ENCODE data around the gene BMP7.
"Not testable (repeated sequence)": the region's sequence is repeated elsewhere in the genome, so short reads cannot be mapped to it uniquely, and the experiment has no call there.

The BMP7 gene

GRCh38 chr20:57287007-57287880 is 20.8 kb upstream of the BMP7 start:
- no peak for DNase-seq

DNA sequence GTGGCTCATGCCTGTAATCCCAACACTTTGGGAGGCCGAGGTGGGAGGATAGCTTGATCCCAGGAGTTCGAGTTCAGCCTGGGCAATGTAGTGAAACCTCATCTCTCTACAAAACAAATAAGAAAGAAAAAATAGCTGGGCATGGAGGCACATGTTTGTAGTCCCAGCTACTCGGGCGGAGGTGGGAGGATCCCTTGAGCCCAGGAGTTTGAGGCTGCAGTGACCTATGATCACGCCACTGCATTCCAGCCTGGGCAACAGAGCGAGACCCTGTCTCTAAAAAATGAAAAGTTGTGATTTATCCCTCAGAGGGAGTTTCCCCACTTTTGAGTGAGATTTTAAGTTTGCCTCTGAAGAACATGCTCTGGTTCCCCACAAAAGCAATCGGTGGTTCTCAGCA is 17.4 kb upstream of the BMP7 start:
- no peak for DNase-seq

- DNase-seq: no peak
Measured at GRCh38 chr20:57282670-57283361, 16.4 kb upstream of the BMP7 start.

DNA sequence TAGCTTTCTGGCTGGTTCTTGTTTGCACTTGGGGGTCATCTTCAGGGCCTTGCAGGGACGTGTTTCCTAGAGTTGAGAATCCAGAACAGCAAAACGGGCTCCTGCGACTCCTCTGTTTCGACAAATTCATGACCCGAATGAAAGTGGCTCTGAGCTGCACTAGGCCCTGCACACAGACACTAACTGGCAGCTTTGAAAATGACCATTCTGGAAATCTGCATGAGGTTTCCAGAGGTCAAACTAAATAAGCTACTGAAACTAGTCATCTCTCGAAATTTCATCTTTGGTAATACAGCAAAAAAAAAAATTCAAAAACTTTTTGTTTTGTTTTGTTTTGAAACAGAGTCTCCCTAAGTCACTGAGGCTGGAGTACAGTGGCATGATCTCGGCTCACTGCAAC is 15.5 kb upstream of the BMP7 start:
- no peak for DNase-seq

DNA sequence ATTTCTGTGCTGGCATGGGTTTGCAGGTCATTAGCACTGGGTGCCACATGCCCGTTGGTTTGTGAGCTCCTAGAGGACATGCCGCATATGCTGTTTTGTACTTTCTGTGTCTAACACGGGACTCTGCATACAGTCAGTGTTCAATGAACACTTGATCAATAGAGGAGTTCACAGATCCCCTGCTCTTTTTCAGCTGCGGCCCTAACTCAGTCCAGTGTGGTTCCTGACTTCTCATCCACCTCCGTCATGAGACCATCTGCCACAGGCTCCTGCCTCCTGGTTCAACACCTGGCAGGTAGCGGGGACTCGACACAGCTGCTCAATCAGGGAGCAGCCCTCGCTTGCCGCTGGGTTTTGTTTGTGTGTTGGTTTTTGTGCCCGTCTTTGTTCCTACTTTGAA is 13.8 kb upstream of the BMP7 start:
- DNase-seq: no peak

DNA sequence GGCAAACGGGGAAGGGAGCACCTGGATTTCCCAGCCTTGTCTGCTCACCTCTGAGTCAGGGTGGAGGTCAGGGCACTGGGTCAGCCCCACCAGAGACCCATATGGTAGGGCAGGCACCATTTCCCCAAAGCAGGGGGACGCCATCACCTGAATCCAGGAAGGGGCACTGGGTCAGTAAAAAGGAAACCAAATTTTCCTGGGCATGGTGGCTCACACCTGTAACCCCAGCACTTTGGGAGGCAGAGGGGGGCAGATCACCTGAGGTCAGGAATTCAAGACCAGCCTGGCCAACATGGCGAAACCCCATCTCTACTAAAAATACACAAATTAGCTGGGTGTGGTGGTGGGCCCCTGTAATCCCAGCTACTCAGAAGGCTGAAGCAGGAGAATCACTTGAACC is 13.1 kb upstream of the BMP7 start:
- DNase-seq: not testable (repeated sequence)

DNA sequence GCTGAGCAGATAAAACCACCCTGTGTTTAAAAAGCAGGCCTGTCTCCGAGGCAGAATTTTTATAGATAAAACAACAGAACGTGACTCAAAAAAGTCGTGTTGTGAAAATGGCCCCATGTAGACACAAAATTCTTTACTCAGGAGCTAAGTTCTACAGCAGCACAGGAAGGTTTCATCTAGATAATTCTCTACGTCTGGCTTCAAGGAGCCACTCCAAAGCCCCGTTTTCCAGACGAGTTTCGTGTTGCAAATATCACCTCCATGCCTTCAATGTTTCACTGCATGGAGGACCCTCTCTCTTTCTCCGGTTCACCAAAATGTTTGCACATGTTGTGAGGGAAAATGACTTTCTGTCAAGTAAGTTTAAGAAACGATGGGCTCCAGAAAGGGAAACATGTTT is 12.0 kb upstream of the BMP7 start:
- DNase-seq: no peak

- DNase-seq: no peak
Measured at GRCh38 chr20:57277398-57278105, 11.1 kb upstream of the BMP7 start.

GRCh38 chr20:57276221-57276620 is 9.8 kb upstream of the BMP7 start:
- DNase-seq: no peak

- no peak for DNase-seq
Measured at GRCh38 chr20:57275813-57276212, 9.4 kb upstream of the BMP7 start.

- no peak for DNase-seq
Measured at GRCh38 chr20:57275334-57275733, 8.9 kb upstream of the BMP7 start.

- no peak for DNase-seq
Measured at GRCh38 chr20:57274846-57275245, 8.4 kb upstream of the BMP7 start.

DNA sequence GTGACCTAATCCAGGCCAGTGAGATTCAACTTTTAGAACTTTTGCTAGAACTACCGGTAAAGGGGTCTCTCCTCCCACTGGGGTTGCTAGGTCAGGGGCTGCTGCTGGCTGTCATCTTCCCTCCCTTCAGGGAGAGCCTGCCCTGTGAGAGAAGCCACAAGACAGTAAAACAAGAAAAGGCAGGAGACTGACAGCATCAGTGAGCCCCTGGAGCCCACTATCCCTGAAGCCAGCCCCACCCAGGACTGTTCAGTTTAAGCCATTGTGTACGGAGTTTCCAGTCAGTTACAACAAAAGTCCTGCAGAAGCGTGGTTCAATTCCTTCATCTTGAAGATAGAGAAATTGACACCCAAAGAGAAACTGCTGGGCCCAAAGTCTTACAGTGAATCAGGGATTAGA is 7.9 kb upstream of the BMP7 start:
- DNase-seq: no peak

DNA sequence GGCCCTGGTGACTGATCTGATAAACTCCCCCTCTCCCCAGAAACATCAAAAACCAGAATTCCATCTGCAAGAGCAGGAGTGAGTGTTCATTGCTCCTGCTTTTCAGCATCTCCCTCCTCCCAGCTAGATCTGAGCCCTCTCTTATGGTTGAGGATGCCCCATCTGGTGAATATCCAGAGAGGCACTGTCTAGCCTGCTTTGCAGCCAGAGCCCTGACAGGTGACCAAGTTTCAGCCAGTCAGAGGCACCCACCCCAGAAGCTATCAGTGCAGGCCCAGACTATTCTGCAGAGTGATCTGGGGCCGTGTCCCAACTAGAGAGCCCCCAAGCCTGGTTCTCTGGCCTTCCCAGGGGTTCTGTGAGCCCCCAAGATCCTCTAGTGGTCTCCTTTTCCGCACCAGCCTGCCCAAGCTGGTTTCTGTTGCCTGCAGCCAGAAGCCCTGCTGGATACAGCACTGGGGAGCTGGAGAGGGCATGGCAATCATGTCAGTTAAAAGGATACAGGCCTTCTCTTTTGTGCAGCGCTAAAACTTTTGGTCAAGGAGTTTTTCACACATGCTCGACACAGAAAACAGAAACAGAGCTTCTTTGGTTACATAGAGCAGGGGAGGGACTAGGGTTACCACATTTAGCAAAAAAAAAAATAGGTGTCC is 6.6 kb upstream of the BMP7 start:
- no peak for DNase-seq

DNA sequence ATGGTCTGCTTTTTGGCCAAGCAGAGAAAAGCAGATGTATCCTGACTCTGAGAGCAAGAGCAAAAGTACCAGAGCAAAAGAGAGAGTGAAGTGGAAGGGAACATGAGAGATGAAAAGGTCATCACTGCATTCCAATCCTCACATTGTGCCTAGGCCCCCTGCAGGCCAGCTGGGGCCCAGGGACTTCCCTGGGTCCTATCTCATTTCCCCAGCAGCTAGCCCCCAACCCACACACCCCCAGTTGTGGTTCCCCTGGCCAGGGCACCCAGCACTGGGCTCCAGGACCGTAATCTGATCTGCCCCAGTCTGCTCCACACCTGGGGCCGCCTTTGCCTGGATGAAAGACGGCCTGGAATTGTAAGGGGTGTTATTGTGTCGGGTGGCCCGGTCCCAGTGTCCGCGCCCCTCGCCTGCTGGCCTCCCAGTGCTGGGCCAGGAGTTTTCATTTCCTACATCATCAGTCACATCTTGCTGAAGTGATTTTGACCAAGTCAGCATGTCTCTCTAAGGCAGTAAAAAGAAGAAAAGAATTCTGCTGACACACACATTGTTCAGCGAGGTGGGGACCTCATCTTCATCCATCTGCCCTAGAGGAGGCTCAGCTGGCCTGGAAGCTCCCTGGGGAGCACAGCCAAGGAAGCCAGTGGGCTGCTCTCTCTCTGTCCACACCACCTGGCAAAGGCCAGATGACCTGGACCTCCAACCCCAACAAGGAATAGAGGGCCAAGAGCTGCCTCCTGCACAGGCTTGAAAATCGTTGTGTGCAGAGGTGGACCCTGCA is 4.0 kb upstream of the BMP7 start:
- no peak for DNase-seq

DNA sequence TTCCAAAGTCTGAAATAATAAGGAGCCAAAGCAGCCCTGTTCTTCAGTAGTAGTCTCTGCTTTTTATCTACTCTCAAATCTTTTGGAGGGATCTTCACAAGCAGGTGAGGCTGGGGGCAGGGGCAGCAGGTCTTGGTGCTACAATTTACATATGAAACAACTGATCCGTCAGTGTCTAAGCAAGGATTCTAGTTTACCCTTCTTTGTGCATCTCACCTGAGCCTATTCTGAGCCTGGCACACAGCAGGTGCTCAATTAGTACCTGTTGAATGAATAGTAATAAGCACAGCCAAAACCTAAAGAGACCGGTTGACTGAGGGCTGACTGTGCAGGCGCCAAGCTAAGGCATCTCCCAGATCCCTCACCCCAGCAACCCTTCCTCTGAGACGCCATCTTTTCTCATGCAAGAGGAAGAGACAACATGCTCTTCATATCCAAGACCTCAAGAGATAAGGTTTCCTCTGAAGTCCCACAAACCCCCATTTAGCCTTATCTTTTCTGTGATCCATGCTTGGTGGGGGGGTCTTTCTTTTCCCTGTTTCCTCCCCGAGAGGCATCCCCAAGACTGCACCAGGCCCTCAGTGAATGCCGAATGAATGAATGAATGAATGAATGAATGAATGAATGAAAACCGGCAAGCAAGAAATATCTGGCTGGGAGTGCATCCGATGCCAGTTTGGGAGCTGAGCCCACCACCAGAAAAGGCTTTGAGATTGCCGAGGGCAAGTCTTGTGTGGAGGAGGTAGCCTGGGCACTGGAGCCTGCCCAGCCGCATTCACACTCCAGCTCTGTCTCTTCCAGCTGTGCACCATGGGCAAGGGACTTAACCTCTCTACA is 2.9 kb upstream of the BMP7 start:
- DNase-seq: no peak

DNA sequence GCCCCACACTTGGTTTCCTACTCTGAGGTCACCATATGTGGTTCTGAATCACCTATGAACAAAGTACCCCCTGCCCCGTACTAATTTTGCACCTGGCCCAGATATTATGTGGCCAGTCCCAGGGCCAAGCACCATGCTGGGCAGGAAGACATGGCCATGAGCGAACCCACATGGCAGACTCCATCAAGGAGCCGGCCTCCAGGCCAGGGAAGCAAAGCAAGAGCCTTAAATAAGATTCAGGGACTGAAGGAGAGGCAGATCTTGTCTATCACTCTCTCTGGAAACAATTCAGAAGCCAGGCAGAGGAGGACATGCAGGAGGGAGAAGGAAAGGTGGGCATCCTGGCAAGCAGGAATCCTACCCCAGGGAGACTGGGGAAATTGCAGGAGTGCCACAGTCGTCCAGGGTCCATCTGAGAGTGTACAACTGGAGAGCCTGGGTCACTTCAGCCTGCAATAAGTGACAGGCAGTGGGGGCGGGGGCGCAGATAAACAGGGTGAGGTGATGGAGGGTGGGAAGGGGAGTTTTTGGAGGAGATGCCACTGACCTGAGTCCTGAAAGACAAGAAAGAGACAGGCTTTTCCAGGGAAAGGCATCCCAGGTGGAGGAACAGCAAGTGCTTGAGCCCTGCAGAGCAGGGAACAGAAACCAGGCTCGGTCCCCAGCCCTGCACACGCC is 2.1 kb upstream of the BMP7 start:
- DNase-seq: no peak

- DNase-seq: no peak
Measured at GRCh38 chr20:57267158-57267821, 849 bp upstream of the BMP7 start.

GRCh38 chr20:57265997-57266290 is 497 bp downstream of the BMP7 start:
- no peak for DNase-seq

- no peak for DNase-seq
Measured at GRCh38 chr20:57265336-57265996, 975 bp downstream of the BMP7 start.

Data from NCI-H187 treated with DMSO at 0.1 percent for 48 hours (cell line).